MM.1S (cell line): Measurements from ENCODE around the gene COX5A.

Experiments used
- EZH2 ChIP-seq: fragments of 300-600 bp; sonication (generic); optimal IDR thresholded peaks from 2 replicates; pipeline ENCODE3; 2017; ENCODE audit warnings: low read depth, mild to moderate bottlenecking, antibody characterized with exemption, low read length, mixed read lengths
- TF ChIP-seq, protein P1 (sequence below): fragments of 300-600 bp; sonication (generic); IDR thresholded peaks from 2 replicates; pipeline ENCODE4 v1.5.1; 2016; ENCODE audit warnings: antibody characterized with exemption, low read length, mixed read lengths

DNA sequence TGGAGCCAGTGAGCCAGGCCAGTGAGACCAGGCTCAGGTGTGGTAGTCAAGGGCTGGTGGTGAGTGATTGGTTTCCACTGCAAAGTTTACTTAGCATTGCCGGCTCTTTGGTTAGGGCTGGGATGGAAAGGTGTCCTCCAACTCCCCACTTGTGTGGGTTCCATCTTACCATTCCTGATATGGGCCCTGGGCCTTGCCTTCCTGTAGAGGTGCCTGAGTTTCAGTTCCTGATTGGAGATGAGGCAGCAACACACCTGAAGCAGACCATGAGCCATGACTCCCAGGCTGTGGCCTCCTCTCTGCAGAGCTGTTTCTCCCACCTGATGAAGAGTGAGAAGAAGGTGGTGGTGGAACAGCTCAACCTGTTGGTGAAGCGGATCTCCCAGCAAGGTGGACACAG is 44.9 kb downstream of the COX5A start:
- TF ChIP-seq, protein P1, sequence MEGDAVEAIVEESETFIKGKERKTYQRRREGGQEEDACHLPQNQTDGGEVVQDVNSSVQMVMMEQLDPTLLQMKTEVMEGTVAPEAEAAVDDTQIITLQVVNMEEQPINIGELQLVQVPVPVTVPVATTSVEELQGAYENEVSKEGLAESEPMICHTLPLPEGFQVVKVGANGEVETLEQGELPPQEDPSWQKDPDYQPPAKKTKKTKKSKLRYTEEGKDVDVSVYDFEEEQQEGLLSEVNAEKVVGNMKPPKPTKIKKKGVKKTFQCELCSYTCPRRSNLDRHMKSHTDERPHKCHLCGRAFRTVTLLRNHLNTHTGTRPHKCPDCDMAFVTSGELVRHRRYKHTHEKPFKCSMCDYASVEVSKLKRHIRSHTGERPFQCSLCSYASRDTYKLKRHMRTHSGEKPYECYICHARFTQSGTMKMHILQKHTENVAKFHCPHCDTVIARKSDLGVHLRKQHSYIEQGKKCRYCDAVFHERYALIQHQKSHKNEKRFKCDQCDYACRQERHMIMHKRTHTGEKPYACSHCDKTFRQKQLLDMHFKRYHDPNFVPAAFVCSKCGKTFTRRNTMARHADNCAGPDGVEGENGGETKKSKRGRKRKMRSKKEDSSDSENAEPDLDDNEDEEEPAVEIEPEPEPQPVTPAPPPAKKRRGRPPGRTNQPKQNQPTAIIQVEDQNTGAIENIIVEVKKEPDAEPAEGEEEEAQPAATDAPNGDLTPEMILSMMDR = no peak
- no peak for TF ChIP-seq EZH2
